Stimulated activated CD4-positive, alpha-beta T cell treated with anti-CD3 and anti-CD28 coated beads, Interleukin-1b, Interleukin-23, amount 100 ng/mL, for 1 hour (primary cell): ENCODE results near the gene CCDC33.

Experiments
- DNase-seq, 2 donors: peaks; one replicate each; pipeline ENCODE4 v3.0.0-alpha.2; 2020; ENCODE audit warnings: low read depth in 2 of 2

The CCDC33 gene

DNA sequence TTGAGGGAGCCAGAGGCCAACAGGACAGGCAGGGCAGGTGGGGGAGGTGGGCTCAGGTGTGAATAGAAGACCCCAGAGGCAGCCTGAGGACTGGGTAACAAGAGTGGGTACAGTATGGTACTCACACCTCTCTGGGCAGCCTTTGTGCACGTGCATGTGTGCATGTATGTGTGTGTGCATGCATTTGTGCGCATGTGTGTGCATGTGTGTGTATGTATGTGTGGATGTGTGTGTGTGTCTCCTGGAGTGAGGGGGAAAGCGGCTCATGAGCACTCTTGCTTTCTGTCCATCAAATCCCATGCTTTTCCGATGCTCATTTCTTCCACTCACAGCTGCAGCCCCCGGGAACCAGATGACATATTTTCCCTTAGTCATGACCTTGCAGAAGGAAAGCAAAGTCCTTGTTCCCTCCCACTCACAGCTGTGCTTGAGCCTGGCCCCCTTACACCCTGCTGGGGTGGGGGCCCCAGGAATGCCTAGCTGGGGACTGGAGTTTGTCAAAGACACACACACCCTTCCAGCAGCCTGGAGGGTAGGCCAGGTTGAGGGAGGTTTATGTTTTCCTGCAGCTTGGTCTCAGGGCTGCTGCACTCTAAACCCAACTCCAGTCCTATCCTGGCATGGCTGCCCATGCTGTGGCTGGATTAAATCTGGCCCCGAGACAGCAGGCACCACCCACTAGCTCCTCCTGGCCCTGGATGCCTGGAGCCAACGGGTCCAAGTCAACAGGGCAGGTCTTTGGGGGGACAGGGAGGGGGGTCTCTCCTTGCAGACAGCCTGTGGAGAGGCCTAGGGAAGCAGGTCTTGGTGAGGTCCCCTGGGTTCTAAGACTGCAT lies 22.5 kb downstream of the CCDC33 start:
- DNase-seq: no peak

DNA sequence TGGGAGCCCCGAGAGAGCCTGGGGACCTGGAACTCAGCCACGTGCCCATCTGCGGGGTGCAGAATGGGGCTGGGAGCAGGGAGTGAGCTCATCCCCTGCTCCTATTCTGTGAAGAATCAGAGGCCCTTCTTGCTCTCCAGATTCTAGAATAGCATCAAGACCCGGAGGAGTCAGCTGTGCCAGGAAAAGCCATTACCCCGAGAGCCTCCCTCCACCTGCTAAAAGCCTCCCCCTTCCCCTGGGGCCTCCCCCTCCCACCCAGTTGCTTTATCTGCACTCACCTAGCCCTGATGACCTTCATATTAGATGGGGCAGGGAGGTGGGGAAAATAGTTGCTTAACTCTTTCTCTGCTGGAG lies 23.1 kb downstream of the CCDC33 start:
- no peak for DNase-seq

DNA sequence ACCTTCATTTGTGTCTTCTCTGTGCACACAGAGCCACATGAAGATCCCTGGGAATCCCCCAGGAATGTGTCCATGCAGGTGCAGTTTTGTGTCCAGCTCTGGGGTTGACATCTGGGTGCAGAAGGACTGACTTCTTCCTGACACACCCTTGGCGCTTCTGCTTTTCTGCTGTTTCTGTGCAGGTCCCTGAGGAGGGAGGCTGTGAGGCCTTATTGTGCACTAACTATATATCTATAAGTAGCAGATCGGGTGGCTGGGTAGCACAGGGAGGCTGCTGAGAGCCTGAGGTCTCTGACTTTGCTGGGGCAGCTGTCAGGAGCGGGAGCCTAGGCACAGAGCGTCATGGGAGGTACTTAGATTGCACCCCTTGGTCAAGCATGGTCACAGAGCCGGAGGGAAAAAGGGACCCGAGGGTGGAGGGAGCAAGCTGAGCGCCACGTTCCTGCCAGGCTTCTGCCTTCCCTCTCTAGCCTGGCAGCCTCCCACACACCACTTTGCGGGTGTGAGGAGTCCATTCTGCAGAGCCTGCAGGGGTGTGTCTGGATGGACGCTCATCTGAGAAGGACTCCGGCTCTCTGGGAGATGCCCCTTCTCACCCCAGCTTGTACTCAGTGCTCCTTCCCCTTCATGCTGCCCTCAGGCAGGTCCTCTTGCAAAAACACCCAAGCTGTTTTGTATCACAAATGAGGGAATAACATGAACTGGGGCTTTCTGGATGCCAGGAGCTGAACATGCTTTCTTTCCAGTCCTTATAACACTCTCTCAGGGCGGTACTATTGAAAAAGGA lies 23.9 kb downstream of the CCDC33 start:
- no peak for DNase-seq

DNA sequence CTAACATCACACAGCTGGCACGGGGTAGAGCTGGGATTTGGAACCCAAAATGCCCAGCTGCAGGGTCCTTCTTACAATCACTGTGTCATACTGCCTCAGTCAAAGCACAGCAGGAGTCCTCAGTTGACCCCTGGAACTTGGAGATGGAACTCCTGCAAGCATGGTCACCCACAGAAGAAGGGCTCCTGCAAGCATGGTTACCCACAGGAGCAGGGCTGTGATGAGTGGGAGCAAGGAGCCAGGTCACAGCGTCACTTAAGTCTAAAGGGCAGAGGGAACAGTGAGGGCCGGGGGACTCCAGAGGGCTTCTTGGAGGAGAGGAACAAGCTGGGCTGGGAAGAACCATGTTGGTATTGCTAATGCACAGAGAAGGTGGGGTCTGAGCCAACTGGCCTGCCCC lies 24.9 kb downstream of the CCDC33 start:
- no peak for DNase-seq

DNA sequence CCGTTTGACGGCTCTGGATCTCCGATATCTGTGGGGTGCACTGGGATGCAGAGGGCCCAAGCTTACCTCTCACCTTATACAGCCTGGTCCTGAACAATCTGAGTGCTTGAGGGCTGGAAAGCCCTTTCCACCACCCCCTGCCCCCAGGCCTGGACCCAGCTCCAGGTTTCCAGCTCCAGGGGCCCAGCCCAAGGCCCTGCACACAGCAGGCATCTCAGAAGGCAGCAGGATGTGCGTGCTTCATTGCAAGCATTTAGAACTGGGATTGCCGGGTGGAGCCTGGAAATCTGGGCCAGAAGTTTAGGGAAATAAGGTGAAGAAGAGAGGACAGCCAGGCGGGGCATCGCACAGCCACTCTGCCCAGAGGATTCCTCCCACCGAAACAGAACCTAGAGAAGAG lies 25.6 kb downstream of the CCDC33 start:
- no peak for DNase-seq

DNA sequence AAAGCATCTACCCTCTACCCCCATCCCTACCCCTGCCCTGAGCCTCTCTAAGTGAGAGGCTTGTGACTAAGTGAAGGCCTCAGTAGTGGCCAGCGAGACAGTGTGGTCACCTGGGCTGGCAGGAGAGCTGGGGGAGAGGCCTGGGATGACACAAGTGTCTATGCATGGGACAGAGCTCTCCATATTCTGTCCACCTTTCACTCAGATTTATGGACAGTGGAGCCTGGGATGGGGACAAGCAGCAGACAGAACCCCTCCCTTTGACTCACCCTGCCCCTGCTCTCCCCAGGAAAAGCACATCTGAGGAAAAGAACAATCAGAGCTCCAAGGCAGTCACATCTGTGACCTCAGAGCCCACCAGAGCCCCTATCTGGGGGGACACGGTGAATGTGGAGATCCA lies 26.0 kb downstream of the CCDC33 start:
- DNase-seq: no peak

DNA sequence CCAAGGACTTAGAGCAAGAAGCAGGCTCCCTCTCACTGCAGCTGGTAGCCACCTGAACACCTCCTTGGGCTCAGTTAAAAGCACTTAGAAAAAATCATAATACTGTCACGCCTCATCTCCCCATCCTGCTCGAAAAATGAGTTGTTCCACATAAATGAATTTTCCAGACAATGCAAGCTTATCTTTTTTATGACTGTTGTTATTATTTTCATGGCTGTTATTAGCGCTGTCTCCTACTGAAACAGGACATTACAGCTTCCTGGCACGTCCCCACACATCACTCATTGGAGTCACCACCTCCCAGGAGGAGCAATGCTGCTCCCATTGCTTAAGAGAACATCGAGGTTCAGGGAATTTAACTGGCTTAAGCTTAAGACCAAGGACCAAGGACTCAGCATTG lies 26.5 kb downstream of the CCDC33 start:
- DNase-seq: no peak

DNA sequence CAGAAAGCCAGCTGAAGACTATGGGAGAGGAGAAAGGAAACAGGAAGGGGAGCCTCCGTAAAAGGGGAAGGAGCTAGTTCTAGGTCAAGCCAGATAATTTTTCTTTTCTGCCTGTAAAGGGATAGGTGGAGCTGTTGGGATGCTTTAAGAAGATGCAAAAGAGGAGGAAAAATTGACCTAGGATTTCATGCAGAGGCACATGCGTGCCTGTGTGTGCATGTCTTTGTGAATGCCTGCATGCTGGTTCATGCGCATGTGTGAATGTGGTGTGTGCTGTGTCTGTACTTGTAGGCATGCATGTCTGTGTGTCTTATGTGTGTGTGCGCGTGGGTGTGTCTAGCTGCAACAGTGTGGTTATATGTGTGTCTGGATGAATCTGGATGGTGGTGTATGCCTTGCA lies 27.3 kb downstream of the CCDC33 start:
- no peak for DNase-seq

DNA sequence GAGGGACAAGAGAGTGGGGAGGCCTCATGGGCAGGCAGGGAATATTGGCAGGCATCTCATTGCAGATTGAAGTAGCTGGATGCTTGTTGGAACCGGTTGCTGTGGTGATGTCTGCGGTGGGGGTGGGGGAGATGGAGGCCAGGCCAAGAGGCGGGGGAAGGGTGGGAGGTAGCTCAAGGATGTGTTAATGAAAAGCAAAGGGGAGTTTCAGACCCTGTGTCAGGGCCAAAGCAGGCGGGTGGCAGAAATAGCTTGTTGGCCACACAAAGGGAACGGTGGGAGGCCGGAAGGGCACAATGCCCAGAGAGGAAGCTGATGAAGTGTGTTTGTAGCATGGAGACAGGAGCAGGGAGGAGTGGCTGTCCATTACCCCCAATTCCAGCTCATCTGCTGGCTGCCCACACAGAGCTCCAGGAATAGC lies 28.0 kb downstream of the CCDC33 start:
- no peak for DNase-seq

DNA sequence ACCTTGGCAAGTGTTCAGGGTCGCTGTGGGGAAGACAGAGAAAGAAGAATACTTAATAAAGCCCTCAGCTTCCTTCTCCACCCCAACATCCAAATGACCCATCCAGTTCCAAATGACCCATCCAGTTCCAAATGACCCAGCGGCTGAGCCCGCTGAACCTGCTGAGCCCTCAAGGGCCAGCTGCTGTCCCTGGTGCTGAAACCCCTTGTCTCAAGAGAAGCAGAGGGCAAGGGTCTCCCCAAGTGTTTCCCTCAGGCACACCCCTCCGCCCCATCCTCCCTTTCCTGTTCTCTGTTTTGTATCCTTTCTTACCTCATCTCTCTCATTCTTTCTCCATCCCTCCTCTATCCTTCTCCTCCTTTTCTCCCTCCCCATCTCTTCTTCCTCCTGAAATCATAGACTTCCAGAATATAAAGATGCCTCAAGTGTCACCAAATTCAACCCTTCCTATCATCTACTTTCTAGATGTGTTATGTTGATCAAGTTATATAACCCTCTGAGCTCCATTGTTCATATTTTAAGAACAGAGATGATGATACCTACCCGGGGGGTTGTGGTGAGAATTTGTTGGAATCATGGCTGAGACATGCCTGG lies 29.0 kb downstream of the CCDC33 start:
- DNase-seq: no peak

DNA sequence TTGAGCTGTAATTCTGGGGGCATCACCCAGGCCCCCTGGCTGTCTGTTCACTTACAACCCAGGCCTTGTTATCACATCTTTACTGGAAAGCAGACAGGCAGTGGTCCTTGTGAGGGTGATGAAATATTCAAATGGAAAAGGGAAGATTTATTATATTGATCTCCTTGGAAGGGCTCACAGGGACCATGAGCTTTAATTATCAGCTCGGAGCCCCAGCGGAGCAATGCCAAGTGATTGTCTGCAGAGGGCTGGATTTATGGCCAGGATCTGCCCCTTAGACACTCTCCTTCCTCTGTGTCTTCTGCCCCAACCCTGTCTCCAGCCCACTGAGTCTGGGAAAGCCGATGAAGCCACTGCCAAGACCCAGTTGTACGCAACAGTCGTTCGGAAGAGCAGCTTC lies 31.9 kb downstream of the CCDC33 start:
- DNase-seq: no peak

DNA sequence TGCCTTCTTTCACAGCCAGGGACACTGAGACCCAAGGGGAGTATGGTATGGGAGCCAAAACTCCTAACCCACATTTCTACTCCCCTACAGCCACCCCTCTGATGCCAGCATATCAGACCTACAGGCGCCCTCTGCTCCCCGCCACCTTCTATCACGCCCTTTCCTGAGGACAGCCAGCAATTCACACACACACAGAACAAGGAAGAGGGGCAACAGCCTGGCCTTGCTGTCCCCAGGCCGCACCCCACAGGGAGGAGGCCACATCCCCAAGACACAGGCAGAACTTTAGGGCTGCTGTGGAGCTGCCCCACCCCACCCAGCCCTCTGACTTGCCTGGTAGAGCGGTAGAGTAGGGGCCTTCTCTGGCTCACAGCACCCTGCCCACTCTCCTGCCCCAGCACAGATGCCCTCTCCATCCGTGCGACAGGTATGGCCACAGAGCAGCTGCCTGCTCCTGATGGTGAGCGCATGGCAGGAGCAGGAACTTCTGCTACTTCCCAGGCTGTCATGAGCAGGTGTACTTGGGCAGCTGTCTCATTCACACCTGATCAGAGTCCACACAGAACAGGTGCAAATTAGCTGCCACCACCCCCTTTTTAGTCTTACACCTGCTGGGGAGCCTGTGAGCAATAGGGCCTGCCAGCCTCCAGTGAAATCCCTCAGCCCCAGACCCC lies 33.4 kb downstream of the CCDC33 start:
- no peak for DNase-seq

DNA sequence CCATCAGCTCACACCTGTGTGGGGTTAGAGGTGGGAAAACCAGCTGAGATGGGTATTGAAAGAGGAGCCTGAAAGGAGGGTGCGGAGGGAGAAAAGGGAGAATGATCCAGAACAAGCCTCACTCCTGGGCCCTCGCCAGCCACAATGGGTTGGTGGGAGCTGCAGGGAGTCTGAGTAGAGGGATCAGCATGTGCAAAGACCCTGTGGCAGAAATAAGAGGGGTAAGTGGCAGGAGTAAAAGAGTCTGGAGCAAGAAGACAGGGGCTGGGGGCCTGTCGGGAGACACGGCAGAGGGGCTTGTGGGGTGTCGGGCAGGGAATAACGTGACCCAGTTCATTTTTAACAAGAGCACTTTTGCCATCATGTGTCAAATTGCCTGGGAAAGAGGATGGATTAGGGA lies 34.0 kb downstream of the CCDC33 start:
- no peak for DNase-seq

DNA sequence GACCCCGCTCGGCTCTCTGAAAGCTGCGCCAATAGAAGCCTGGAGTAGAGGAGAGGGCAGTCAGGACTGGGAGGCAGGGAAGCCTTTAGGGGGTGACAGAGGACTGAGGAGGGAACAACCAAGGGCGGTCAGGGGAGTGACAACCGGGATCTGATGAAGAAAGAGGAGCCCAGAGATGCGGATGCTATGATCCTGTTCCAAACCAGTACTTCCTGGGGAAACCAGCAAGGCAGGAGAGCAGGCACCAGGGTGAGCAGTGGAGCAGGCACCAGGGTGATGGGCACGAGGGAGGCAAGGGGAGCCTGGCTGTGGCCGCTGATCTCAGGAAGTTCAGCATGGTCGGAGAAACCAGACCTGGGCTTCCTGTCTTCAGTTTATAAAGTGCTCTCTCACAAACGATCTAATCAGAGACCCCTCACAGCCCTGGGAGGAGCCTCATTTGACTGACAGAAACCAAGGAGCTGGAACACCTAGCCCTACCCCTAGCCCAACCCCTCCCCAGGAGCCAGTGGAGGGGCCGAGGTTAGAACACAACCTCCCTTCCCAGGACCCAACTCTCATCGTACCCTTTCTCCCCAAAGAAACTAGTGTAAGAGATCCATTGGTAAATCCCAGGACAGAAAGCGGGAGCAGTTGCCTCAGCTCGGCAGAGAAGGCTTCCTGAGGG lies 34.9 kb downstream of the CCDC33 start:
- DNase-seq: no peak

DNA sequence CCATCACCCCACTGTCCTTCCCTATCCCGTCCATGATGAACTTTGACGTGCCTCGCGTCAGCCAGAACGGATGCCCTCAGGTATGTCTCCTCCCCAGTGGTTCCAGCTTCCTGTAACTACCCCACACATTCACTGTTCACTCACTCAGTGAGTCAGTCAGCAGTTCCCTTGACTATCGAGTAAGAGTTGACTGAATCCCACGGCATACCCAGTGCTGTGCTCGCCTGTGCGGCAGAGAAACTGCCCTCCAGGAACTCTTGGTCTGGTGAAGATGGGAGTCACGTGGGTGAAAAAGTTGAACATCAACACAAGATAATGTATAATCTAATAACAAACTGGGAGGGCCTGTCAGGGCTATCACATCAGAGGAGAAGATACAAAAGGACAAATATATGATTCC lies 36.7 kb downstream of the CCDC33 start:
- DNase-seq: no peak

DNA sequence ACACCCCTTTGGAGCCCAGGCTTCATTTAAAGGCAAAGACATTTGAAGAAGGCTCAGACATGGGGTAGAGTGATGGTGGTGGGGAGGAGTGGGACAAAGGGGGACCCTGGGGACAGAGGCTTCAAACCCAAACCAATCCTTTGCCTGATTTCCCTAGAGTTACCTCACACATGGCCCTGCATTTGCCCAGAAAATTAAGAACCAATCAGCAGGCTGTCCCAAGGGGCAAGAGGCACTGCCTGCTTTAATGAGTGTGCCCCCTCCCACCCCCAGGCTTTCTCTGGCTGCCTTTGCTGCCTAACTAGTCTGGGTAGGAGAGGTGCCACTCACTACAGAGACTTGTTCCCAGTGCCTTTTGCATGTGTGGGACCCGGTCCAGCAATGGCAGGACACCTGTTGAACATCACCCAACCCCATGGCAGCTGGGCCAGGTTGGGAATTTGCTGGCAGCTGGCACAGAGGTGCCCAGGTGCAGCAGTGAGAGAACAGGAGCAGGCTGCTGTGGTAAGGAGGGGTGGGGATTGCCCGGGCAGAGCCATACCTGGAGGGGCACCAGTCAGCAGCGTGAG lies 38.4 kb downstream of the CCDC33 start:
- DNase-seq: no peak

DNA sequence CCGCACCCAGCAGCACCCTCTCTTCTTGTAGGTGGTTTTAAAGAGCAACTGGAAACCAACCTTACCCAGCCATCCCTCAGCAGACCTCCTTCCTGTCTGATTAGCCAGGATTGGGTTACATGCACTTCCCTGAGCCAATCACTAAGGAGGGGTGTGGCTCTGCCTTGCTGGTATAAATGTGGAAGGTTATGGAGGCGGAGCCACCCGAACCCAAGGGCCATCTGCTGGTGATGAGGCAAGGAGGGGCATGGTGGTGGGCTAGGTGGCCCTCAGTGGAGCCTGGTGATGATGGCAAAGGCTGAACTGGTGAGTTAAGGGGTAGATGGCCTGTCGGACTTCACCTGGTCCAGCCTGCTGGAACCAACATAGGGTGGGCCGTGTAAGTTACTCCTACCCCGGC lies 39.8 kb downstream of the CCDC33 start:
- DNase-seq: no peak

DNA sequence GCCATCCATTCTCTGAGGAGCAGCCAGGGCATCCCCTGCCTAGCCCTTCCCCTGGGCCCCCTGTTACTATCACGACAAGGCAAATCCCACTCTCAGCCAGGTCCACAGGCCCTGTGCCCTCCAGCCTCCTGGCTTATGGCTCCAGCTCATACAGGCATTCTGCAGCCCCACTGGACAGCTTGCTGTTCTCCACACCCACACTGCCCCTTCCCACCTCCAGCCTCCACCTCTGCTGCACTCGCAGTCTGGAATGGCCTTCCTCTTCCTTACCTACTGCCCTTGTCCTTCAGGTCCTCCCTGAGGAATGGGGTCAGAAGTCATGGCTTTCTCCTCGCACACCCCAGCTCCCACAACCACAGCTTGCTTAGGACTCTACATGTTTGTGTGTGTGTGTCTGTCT lies 40.4 kb downstream of the CCDC33 start:
- DNase-seq: no peak

DNA sequence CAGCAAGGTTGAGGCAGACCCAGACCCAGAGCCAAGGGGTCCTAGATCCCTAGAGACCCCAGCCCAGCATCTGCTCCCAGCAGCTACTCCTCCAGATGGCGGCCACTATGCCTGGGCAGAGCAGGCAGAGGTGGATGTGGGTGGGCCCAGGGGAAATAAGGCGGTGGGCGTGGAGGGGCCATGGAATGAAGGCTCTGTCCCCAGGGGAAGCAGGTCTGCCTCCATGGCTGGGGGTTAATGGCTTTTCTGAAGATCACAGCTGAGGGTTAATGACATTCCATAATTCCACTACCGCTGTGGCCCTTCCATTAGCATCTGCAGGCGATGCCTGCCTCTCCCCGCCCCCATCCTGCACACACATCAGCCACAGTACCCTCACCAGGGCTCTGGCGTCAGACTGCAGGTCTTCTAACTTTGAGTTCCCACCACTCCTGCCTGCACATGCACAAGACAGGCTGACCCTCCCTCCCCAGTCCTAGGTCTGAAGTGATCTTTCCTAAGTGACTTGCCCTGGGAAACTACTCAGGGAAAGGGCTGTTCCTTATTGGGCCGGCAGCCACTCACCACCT lies 41.2 kb downstream of the CCDC33 start:
- DNase-seq: no peak

DNA sequence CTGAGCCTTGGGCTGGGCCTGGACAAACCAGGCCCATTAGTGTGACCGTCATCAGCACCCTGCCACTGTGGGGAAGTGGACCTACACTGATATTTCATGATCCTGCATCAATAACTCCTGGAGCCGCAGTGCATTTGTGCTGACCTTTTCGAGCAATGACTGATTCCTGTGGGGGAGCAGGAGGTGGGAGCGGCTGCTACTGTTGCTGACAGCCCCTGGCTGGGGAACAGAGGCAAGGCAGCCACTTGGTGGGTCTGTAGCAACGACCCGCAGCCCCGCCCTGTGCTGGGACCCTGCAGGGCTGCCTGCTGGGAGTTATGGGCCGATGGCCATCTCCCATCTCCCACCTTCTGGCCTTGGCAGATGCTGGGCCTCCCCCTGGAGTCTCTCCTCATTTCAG lies 42.1 kb downstream of the CCDC33 start:
- no peak for DNase-seq
